PC-3 (cell line): ENCODE results near the gene APOC1.

Source experiments
- EZH2 ChIP-seq: fragments of 300-600 bp; sonication (generic); IDR thresholded peaks from one replicate; pipeline ENCODE4 v1.6.1; 2017; ENCODE audit warnings: antibody characterized with exemption, mild to moderate bottlenecking, low read length; ENCODE audit not compliant: unreplicated experiment
- TF ChIP-seq, protein P1 (sequence below): fragments of 300-600 bp; sonication (generic); conservative IDR thresholded peaks from 2 replicates; pipeline ENCODE4 v1.5.1; 2017; ENCODE audit warnings: antibody characterized with exemption, low read depth, mild to moderate bottlenecking, low read length

DNA sequence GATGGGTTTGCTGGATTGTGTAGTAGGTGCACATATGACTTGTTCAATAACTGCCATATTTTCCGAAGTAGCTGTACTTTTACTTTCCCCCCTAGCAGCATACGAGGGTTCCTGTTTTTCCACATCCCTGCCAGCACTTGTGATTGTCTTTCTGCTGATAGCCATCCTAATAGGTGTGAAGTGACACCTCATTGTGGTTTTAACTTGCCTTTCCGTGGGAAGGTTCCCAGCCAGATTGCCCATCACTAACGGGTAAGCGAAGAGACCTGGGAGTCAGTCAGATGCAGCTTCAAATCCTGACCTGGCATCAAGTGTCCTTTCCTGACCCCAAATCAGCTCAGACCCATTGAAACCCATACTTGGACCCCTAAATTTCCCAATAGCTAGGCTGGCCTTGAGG is 45.3 kb downstream of the APOC1 start:
- TF ChIP-seq, protein P1, sequence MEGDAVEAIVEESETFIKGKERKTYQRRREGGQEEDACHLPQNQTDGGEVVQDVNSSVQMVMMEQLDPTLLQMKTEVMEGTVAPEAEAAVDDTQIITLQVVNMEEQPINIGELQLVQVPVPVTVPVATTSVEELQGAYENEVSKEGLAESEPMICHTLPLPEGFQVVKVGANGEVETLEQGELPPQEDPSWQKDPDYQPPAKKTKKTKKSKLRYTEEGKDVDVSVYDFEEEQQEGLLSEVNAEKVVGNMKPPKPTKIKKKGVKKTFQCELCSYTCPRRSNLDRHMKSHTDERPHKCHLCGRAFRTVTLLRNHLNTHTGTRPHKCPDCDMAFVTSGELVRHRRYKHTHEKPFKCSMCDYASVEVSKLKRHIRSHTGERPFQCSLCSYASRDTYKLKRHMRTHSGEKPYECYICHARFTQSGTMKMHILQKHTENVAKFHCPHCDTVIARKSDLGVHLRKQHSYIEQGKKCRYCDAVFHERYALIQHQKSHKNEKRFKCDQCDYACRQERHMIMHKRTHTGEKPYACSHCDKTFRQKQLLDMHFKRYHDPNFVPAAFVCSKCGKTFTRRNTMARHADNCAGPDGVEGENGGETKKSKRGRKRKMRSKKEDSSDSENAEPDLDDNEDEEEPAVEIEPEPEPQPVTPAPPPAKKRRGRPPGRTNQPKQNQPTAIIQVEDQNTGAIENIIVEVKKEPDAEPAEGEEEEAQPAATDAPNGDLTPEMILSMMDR, result no peak
- no peak for TF ChIP-seq EZH2
